OCI-LY1 (cell line): ENCODE measurements around the gene CARMIL1.

Experiments
- H2AFZ ChIP-seq: fragments of 200-600 bp; sonication (generic), shearing (Covaris generic); 2 replicates; pipeline ENCODE4 v1.6.0; 2014; ENCODE audit warnings: antibody characterized with exemption, mild to moderate bottlenecking, low read length
- H3F3A ChIP-seq: fragments of 200-600 bp; sonication (generic), shearing (Covaris generic); 2 replicates; pipeline ENCODE4 v1.6.0; 2014; ENCODE audit warnings: mild to moderate bottlenecking, antibody characterized with exemption, low read length, moderate library complexity; ENCODE audit not compliant: insufficient read depth
- H3K27ac ChIP-seq: fragments of 200-600 bp; sonication (generic); 2 replicates; pipeline ENCODE4 v1.5.1; 2014; ENCODE audit warnings: low read length, mixed run types, mild to moderate bottlenecking, low read depth; ENCODE audit not compliant: poor library complexity, severe bottlenecking
- H3K27me3 ChIP-seq: fragments of 200-600 bp; sonication (generic); 2 replicates; pipeline ENCODE4 v1.6.0; 2014; ENCODE audit warnings: antibody characterized with exemption, mild to moderate bottlenecking, low read length, moderate library complexity; ENCODE audit not compliant: insufficient read depth
- H3K36me3 ChIP-seq: fragments of 200-600 bp; sonication (generic); 2 replicates; pipeline ENCODE4 v1.6.1; 2014; ENCODE audit warnings: mild to moderate bottlenecking, antibody characterized with exemption, low read length, moderate library complexity, mixed read lengths; ENCODE audit not compliant: insufficient read depth
- H3K4me1 ChIP-seq: fragments of 200-600 bp; sonication (generic); 2 replicates; pipeline ENCODE4 v1.5.1; 2014; ENCODE audit warnings: mild to moderate bottlenecking, low read length, moderate library complexity; ENCODE audit not compliant: insufficient read depth, severe bottlenecking
- H3K4me2 ChIP-seq: fragments of 200-600 bp; sonication (generic), shearing (Covaris generic); 2 replicates; pipeline ENCODE4 v1.6.1; 2014; ENCODE audit warnings: low read length
- H3K4me3 ChIP-seq: fragments of 200-600 bp; sonication (generic); 2 replicates; pipeline ENCODE4 v1.5.1; 2014; ENCODE audit warnings: low read length, low read depth, mild to moderate bottlenecking, mixed read lengths; ENCODE audit not compliant: poor library complexity, severe bottlenecking
- H3K79me2 ChIP-seq: fragments of 200-600 bp; shearing (Covaris generic); 2 replicates; pipeline ENCODE4 v1.6.1; 2016; ENCODE audit warnings: mixed run types, low read length, mixed read lengths; ENCODE audit not compliant: insufficient read depth
- H3K9ac ChIP-seq: fragments of 200-600 bp; sonication (generic), shearing (Covaris generic); 2 replicates; pipeline ENCODE4 v1.6.1; 2014; ENCODE audit warnings: mild to moderate bottlenecking, low read length, mixed read lengths
- H3K9me2 ChIP-seq: fragments of 200-600 bp; sonication (generic), shearing (Covaris generic); 2 replicates; pipeline ENCODE4 v1.6.1; 2014; ENCODE audit warnings: low read depth, mild to moderate bottlenecking, low read length, mixed read lengths
- H3K9me3 ChIP-seq: fragments of 200-600 bp; shearing (Covaris generic); 2 replicates; pipeline ENCODE4 v1.6.1; 2014; ENCODE audit warnings: low read length, mixed read lengths
- H4K20me1 ChIP-seq: fragments of 200-600 bp; sonication (generic), shearing (Covaris generic); 2 replicates; pipeline ENCODE4 v1.6.0; 2016; ENCODE audit warnings: mild to moderate bottlenecking, low read length; ENCODE audit not compliant: insufficient read depth
- CTCF ChIP-seq: fragments of 200-600 bp; sonication (generic), shearing (Covaris generic); IDR thresholded peaks from 2 replicates; pipeline ENCODE4 v1.5.1; 2017; ENCODE audit warnings: mild to moderate bottlenecking, antibody characterized with exemption, low read length, moderate library complexity, mixed read lengths
- EZH2 ChIP-seq: fragments of 200-600 bp; sonication (generic), shearing (Covaris generic); IDR thresholded peaks from 2 replicates; pipeline ENCODE4 v1.8.0; 2017; ENCODE audit warnings: borderline replicate concordance, mixed run types, mild to moderate bottlenecking, antibody characterized with exemption, low read length, moderate library complexity, mixed read lengths

The CARMIL1 gene

GRCh38 chr6:25504661-25505060 is 225.5 kb downstream of the CARMIL1 start:
- Histone ChIP-seq H3K4me3 (no peak overlapping the region), H4K20me1 (no peaks in the 10 kb centered on the region), H3K4me1 (no peaks in the 10 kb centered on the region), H3K9me3 (peaks cover 5% of the 10 kb centered on the region; the same call in 1 of the 2 replicates), H2AFZ (no peak overlapping the region), H3K27me3 (no peaks in the 10 kb centered on the region), H3K4me2 (no peak overlapping the region), H3K79me2 (no peaks in the 10 kb centered on the region), H3K27ac (no peak overlapping the region), H3K9ac (no peak overlapping the region), H3K36me3 (peaks cover 47% of the 10 kb centered on the region), H3K9me2 (no peaks in the 10 kb centered on the region), H3F3A (no peaks in the 10 kb centered on the region)
- TF ChIP-seq CTCF (no peak), EZH2 (no peak)

- no peaks in the 10 kb centered on the region for H3F3A ChIP-seq
- H3K9me3 ChIP-seq, result peaks cover 5% of the 10 kb centered on the region; the same call in 1 of the 2 replicates
- H3K4me3 ChIP-seq, result no peak overlapping the region
- H3K4me1 ChIP-seq, result no peaks in the 10 kb centered on the region
- no peaks in the 10 kb centered on the region for H3K27me3 ChIP-seq
- H3K9me2 ChIP-seq, result no peaks in the 10 kb centered on the region
- peaks cover 59% of the 10 kb centered on the region for H3K36me3 ChIP-seq
- no peaks in the 10 kb centered on the region for H4K20me1 ChIP-seq
- H3K4me2 ChIP-seq, result no peak overlapping the region
- no peaks in the 10 kb centered on the region for H3K79me2 ChIP-seq
- no peak overlapping the region for H3K27ac ChIP-seq
- H2AFZ ChIP-seq, result no peak overlapping the region
- H3K9ac ChIP-seq, result no peak overlapping the region
- TF ChIP-seq CTCF (no peak), EZH2 (no peak)
Measured at GRCh38 chr6:25506020-25506419, 226.8 kb downstream of the CARMIL1 start.

- H3K4me3 ChIP-seq, result no peak overlapping the region
- H3K79me2 ChIP-seq, result no peaks in the 10 kb centered on the region
Measured at GRCh38 chr6:25508051-25508450, 228.9 kb downstream of the CARMIL1 start.

More at GRCh38 chr6:25508051-25508450, 228.9 kb downstream of the CARMIL1 start:
- H3K9me2 ChIP-seq, result no peaks in the 10 kb centered on the region
- no peak overlapping the region for H3K4me2 ChIP-seq
- H3K36me3 ChIP-seq, result peaks cover 59% of the 10 kb centered on the region
- H3K4me1 ChIP-seq, result no peaks in the 10 kb centered on the region
- no peak overlapping the region for H2AFZ ChIP-seq
- H3K9me3 ChIP-seq, result peaks cover 5% of the 10 kb centered on the region; the same call in 1 of the 2 replicates
- no peaks in the 10 kb centered on the region for H4K20me1 ChIP-seq
- TF ChIP-seq CTCF (no peak), EZH2 (no peak)
- no peak overlapping the region for H3K27ac ChIP-seq
- no peak overlapping the region for H3K9ac ChIP-seq
- H3K27me3 ChIP-seq, result no peaks in the 10 kb centered on the region
- no peaks in the 10 kb centered on the region for H3F3A ChIP-seq
